Fibroblast of the aortic adventitia (primary cell): ENCODE measurements around the gene BSG. TPM values are rescaled to one million over a fixed set of nuclear protein-coding genes. Genes with fewer than 3 reads are reported as not detected.
"Not testable (repeated sequence)": the region's sequence is repeated elsewhere in the genome, so short reads cannot be mapped to it uniquely, and the experiment has no call there.

ENCODE experiments used
- DNase-seq: peaks from one replicate; pipeline ENCODE4 v3.0.0-alpha.2; 2010; ENCODE audit warnings: low read depth
- H3K4me3 ChIP-seq: 2 replicates; pipeline ENCODE4 v1.5.1; 2011; ENCODE audit warnings: low read depth, mild to moderate bottlenecking, control low read depth, low read length, moderate library complexity
- total RNA-seq: library from RNA; depleted of rRNA; stranded (reverse); fragments of >200 nt; gene quantifications from 2 replicates; pipeline ENCODE4 v1.2.3, GENCODE V29; 2012; ENCODE audit warnings: low replicate concordance
- TF ChIP-seq, protein P1 (sequence below): IDR thresholded peaks from 2 replicates; pipeline ENCODE4 v1.5.1; 2011; ENCODE audit warnings: mild to moderate bottlenecking, low read length, control low read depth, inconsistent platforms; ENCODE audit not compliant: insufficient read depth

Gene BSG
- total RNA-seq, 1 donor: 239 TPM

DNA sequence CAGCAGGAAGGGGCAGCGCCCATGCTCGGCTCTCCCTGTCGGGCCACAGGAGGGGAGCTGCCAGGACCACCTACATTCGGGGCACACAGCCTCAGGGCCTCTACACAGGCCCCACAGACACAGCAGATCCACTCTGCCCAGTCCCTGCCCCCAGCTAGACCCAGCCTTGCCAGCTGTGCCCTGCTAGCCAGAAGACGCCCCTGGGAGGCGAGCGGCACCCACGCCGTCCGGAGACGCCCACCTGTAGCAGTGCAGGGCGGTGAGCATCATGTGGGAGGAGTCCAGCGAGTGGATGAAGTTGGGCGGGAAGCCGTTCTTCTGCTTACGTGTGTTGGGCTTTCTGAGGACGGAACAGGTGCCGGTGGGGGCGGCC is 45.8 kb downstream of the BSG start:
- no peak overlapping the region for H3K4me3 ChIP-seq
- TF ChIP-seq, protein P1, sequence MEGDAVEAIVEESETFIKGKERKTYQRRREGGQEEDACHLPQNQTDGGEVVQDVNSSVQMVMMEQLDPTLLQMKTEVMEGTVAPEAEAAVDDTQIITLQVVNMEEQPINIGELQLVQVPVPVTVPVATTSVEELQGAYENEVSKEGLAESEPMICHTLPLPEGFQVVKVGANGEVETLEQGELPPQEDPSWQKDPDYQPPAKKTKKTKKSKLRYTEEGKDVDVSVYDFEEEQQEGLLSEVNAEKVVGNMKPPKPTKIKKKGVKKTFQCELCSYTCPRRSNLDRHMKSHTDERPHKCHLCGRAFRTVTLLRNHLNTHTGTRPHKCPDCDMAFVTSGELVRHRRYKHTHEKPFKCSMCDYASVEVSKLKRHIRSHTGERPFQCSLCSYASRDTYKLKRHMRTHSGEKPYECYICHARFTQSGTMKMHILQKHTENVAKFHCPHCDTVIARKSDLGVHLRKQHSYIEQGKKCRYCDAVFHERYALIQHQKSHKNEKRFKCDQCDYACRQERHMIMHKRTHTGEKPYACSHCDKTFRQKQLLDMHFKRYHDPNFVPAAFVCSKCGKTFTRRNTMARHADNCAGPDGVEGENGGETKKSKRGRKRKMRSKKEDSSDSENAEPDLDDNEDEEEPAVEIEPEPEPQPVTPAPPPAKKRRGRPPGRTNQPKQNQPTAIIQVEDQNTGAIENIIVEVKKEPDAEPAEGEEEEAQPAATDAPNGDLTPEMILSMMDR: no peak
- no peak for DNase-seq

DNA sequence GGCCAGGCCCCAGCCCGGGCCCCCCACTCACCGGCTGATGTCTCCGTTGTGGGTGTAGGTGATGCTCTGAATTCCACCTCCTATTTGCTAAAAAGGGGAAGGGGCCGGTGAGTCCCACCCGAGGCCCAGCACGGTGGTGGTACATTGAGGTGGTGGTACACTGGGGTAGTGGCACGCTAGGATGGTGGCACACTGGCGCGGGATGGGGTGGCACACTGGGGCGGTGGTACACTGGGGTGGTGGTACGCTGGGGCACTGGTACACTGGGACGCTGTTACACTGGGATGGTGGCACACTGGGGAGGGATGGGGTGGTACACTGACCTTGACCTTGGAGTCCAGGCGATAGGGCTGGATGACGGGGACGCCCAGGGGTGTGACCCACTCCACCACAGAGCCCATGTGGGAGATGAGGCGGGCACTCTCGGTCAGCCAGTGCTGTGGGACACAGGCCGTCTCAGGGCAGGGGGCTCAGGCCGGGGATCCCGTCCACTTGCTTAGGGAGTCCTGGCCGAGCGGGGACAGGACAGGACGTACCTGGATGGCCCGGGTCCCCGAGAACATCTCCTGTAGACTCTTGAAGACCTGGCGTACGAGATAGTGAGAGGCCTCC is 46.4 kb downstream of the BSG start:
- DNase-seq: no peak
- H3K4me3 ChIP-seq: no peak overlapping the region
- TF ChIP-seq, protein P1: no peak

DNA sequence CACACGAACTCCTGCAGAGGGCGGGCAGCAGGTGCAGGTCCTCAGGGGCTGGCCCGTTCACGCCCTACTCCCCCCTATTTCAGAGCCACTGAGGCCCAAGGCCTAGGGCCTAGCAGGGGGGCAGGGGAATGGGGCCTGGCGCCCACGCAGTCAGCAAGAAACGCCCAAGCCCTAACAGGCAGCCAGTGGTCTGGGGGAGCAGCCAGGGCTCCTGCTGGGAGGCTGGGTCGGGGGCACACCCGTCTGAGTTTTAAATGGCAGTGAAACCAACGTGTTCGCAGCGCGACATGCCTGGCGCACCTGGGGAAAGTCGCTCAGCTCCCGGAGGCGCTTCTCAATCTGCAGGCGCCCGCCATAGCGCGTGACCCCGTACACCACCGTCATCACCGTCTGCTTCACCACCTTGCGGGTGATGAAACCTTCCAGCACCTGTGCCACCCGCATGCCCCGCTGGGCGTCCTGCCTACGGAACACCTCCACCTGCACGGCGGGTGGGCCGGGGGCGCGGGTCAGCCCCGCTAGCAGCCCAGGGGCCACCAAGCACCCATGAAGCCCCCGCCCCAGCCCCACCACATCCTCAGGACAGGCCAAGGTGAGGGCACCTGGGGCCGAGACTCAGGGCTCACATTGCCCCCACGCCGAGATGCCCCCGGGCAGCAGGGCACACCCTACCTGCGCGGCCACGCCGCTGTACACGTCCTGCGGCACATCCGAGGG is 47.0 kb downstream of the BSG start:
- H3K4me3 ChIP-seq: no peak overlapping the region
- DNase-seq: no peak
- TF ChIP-seq, protein P1: no peak

DNA sequence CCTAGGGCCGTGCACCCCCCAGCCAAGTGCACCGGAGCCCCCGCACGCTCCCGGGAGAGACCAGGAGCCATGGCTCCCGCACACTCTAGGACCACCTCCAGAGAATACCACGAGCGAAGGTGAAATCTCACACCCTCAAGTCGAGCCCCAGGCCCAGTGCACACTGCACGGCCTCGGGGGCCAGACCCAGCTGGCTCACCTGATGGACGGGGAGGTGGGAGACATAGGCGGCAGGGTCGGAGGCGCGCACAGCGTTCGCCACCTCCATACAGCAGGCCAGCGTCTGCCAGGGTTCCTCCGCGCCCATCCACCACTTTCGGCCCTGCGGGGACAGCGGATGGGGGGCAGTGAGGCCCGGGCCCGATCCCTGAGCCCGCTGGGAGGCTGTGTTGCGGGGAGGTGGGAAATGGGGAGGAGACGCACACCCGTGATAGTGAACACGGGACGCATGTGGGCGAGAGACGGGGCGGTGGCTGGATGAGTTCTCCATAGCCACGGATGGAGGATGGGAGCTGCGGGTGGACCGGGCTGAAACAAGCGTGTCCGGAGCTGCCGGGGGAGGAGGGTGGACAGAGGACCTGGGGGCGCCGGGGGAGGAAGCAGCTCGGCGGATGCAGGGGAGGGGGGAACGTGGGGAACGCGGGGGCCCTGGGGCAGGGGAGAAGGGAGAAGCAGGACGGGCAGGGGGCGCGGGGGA is 47.9 kb downstream of the BSG start:
- TF ChIP-seq, protein P1: no peak
- H3K4me3 ChIP-seq: no peak overlapping the region
- DNase-seq: no peak

DNA sequence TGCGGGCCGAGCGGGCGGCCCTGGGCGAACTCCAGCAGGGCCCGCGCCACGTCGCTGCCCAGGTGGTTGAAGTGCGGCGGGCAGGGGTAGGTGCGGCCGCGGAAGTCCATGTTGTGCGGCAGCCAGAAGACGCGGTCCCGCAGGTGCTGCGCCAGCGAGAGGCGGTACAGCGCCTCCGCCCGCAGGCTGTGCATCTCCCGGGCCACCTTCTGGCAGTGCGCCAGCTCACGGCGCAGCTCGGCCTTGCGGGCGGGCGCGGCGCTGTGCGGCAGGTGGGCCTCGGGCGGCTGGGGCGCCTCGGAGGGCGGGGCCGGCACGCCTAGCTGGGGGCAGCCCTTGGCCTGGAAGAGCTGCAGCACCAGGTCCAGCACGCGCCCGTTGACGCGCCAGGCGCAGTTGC is 48.8 kb downstream of the BSG start:
- DNase-seq, H3K4me3 ChIP-seq: not testable (repeated sequence)

DNA sequence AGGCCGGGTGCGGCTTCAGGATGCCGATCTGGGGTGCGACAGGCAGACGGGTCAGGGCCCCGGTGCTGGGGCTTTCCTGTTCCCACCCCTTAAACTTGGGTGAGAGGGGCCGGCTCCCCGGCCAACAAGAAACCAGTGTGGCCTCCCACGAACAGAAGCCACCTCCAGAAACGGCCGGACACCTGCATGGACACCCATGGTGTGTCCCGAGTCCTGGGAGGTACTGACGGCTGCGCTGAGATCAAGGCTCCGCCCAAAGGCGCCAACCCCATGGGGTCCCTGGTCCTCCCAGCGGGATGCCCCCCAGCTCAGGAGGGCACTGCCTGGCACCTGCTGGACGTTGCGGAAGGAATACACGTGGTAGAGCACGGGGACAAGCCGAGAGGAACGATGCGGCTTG is 49.4 kb downstream of the BSG start:
- no peak overlapping the region for H3K4me3 ChIP-seq
- TF ChIP-seq, protein P1: no peak
- no peak for DNase-seq

DNA sequence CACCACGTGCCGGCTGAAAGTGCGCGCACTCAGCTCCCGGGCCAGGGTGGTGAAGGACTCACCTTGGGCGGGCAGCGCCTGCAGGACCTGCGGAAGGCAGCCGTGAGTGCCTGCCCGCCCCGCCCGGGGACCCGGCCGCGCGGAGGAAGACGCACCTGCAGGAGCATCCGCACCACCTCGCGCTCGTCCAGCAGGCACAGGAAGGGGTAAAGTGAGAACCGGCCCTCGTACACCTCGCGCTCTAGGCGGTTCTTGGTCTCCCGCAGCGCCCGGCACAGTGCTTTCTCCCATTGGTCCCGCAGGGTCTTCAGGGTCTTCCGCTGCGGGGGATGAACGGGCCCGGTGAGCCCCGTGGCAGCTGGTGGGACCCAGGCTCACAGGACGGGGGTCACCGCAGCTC is 50.3 kb downstream of the BSG start:
- H3K4me3 ChIP-seq: no peak overlapping the region
- TF ChIP-seq, protein P1: no peak
- no peak for DNase-seq
